H1 (cell line): ENCODE results near the gene UBXN11.

Experiments
- MAFK ChIP-seq: IDR thresholded peaks from 2 replicates; pipeline ENCODE4 v1.6.1; 2012; ENCODE audit warnings: low read depth, mild to moderate bottlenecking, improper control_type of control experiment, low read length
- TAF1 ChIP-seq: IDR thresholded peaks from 2 replicates; pipeline ENCODE4 v1.6.1; 2011; ENCODE audit warnings: mild to moderate bottlenecking, low read depth, low read length
- TF ChIP-seq, protein P1 (sequence below), 3 experiments: IDR thresholded peaks; 1 replicate in 2 of 3; 2 replicates in 1 of 3; pipeline versions ENCODE4 v1.5.1 to v1.6.1; 2011; ENCODE audit warnings: low read length in 3 of 3, mild to moderate bottlenecking in 3 of 3, inconsistent platforms in 2 of 3, low read depth in 1 of 3, moderate library complexity in 1 of 3; ENCODE audit not compliant: insufficient read depth in 1 of 3; ENCODE audit errors: control extremely low read depth in 1 of 3

DNA sequence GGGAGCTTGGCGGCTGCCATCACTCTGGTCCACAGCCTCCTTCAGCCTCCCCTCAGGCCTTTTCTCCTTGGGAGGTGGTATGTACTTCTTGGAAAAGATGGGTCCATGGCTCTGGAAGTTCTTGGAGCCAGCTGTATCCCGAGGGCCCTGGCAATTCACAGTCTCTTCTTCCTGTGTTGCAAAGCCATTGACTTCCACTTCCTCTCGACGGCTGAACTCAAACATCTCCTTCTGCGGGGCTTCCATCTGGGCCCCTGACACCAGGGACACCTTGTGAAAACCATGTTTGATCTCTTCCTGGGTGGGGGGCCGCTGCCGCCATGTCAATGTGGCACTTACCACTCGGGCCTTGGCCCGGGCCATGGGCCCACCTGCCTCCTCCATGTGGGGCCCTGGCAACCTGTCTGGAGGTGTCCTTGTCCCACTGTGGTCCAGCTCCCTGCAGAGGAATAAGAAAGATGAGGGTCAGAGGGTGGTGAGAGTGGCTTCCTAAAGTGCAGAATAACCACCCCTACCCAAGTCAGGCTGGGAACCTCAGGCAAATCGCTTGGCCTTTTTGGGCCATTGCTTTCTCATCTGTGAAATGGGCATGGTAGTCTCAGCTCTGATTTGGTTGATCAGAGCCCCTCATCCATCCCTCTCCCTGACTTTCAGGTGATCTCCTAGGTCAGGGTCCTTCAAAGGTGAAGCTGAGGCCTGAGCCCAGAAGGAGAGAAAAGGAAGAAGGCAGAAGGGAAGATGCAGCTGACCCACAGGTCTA, 40.0 kb upstream of the UBXN11 start:
- TF ChIP-seq, protein P1, sequence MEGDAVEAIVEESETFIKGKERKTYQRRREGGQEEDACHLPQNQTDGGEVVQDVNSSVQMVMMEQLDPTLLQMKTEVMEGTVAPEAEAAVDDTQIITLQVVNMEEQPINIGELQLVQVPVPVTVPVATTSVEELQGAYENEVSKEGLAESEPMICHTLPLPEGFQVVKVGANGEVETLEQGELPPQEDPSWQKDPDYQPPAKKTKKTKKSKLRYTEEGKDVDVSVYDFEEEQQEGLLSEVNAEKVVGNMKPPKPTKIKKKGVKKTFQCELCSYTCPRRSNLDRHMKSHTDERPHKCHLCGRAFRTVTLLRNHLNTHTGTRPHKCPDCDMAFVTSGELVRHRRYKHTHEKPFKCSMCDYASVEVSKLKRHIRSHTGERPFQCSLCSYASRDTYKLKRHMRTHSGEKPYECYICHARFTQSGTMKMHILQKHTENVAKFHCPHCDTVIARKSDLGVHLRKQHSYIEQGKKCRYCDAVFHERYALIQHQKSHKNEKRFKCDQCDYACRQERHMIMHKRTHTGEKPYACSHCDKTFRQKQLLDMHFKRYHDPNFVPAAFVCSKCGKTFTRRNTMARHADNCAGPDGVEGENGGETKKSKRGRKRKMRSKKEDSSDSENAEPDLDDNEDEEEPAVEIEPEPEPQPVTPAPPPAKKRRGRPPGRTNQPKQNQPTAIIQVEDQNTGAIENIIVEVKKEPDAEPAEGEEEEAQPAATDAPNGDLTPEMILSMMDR (IDR thresholded peaks at IDR 0.05; ENCODE audit: control extremely low read depth in 1 of 3, insufficient read depth in 1 of 3, low read depth in 1 of 3, low read length in 3 of 3): no peak
- no peak for TF ChIP-seq MAFK
- no peak for TF ChIP-seq TAF1
